Body of pancreas (tissue), 4 donors: Measurements from ENCODE around the gene MED15. TPM values are rescaled to one million over a fixed set of nuclear protein-coding genes. Genes with fewer than 3 reads are reported as not detected.

Source experiments
- ATAC-seq: fragments of 150-250 bp; one replicate; pipeline ENCODE4 v1.9.1; 2016
- DNase-seq, 4 donors: peaks; one replicate each; pipeline ENCODE4 v3.0.0-alpha.2; 2019
- H3K27ac ChIP-seq, 4 donors: fragments of 200-600 bp; sonication (generic); 1 replicate in 3 of 4; 2 replicates in 1 of 4; pipeline versions ENCODE4 v1.5.1 to v1.6.1; 2016 to 2019; ENCODE audit warnings: mild to moderate bottlenecking in 1 of 4, mixed read lengths in 1 of 4, moderate library complexity in 1 of 4
- H3K27me3 ChIP-seq, 2 donors: fragments of 200-600 bp; sonication (generic); one replicate each; pipeline ENCODE4 v1.6.0; 2016; ENCODE audit warnings: mild to moderate bottlenecking in 1 of 2
- H3K36me3 ChIP-seq, 2 donors: fragments of 200-600 bp; sonication (generic); replicated peaks in 1 of 2; 2 replicates each; pipeline ENCODE4 v1.5.1; 2016; ENCODE audit warnings: low read depth in 2 of 2; ENCODE audit not compliant: insufficient read depth in 1 of 2
- H3K4me1 ChIP-seq: fragments of 200-600 bp; sonication (generic); one replicate; pipeline ENCODE4 v1.6.0; 2016
- H3K4me3 ChIP-seq, 2 donors: fragments of 200-600 bp; sonication (generic); 1 replicate in 1 of 2; 2 replicates in 1 of 2; pipeline ENCODE4 v1.5.1; 2016 to 2019
- H3K9me3 ChIP-seq, 3 donors: fragments of 200-600 bp; sonication (generic); 1 replicate in 2 of 3; 2 replicates in 1 of 3; pipeline ENCODE4 v1.5.1; 2016
- POLR2A ChIP-seq, 3 donors: fragments of 450-650 bp; IDR thresholded peaks; one replicate each; pipeline ENCODE4 v1.6.1; 2016; ENCODE audit warnings: antibody characterized with exemption in 3 of 3, mild to moderate bottlenecking in 2 of 3
- WGBS, 2 donors: methylation state at CpG; one replicate each; pipeline ENCODE4 v1.1.5; 2017; 5-methylcytosine and 5-hydroxymethylcytosine counted together
- intact Hi-C: fragments of 100-400 bp; cut with DNase I; formaldehyde crosslinking; loops from one replicate; pipeline ENCODE4 v1.15.1; 2023
- total RNA-seq, 2 donors: library from RNA; depleted of rRNA; stranded (reverse); fragments of >200 nt; gene quantifications; one replicate each; pipeline ENCODE4 v1.1.0, GENCODE V29; 2016
- TF ChIP-seq, protein P1 (sequence below), 7 experiments: fragments of 450-650 bp in 4 of 7; fragments of 200-600 bp in 3 of 7; sonication (generic) in 3 of 7; IDR thresholded peaks; one replicate each; pipeline ENCODE4 v1.5.1; 2016 to 2019; ENCODE audit warnings: antibody characterized with exemption in 7 of 7

MED15 gene
- total RNA-seq, 2 donors from 2014 or later: 31.6 to 36.9 TPM

DNA sequence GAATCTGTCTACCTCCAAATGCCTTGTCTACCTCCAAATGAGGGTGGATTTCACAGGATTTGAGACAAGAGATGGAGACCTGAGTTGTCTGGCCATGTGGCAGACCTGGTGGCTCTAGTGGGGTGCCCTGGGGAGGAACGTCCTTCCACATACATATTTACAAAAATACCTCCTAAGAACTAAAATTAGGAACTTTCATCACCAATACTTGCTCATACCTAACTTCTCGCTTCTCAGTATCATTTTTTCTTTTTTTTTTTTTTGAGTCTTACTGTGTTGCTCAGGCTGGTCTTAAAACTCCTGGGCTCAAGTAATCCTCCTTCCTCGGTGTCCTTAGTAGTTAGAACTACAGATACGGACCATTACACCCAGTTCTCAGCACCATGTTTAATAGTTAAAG lies 117.9 kb downstream of the MED15 start:
- Histone ChIP-seq H3K4me1 (no peaks in the 10 kb centered on the region), H3K9me3 (no peaks in the 10 kb centered on the region), H3K4me3 (no peak overlapping the region), H3K27ac (no peak overlapping the region), H3K27me3 (no peaks in the 10 kb centered on the region), H3K36me3 (no peaks in the 10 kb centered on the region)
- ATAC-seq: no peak
- DNase-seq: no peak
- intact Hi-C loops: no loop called here
- 90 to 94% methylated on average over 4 of the region's 4 CpGs for WGBS, 2 donors
- no peak for TF ChIP-seq POLR2A (IDR thresholded peaks at IDR 0.05)
- TF ChIP-seq, protein P1, sequence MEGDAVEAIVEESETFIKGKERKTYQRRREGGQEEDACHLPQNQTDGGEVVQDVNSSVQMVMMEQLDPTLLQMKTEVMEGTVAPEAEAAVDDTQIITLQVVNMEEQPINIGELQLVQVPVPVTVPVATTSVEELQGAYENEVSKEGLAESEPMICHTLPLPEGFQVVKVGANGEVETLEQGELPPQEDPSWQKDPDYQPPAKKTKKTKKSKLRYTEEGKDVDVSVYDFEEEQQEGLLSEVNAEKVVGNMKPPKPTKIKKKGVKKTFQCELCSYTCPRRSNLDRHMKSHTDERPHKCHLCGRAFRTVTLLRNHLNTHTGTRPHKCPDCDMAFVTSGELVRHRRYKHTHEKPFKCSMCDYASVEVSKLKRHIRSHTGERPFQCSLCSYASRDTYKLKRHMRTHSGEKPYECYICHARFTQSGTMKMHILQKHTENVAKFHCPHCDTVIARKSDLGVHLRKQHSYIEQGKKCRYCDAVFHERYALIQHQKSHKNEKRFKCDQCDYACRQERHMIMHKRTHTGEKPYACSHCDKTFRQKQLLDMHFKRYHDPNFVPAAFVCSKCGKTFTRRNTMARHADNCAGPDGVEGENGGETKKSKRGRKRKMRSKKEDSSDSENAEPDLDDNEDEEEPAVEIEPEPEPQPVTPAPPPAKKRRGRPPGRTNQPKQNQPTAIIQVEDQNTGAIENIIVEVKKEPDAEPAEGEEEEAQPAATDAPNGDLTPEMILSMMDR (IDR thresholded peaks at IDR 0.05): no peak

DNA sequence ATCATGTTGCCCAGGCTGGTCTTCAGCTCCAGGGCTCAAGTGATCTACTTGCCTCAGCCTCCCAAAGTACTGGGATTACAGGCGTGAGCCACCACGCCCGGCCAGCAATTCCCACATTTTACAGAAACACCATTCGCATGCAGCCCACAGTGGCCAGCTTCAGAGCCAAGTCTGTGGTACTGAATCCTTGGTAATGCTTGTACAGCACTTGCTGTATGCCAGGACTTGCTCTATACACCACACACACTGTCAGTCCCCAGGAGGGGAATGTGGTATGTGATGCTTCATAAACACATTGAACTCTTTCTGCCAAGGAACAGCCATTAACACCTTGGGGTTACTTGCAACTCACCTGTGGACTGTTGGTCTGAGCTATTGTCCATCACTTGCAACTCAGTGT lies 119.4 kb downstream of the MED15 start:
- no peak for ATAC-seq
- WGBS, 2 donors: 90 to 98% methylated on average over 4 of the region's 4 CpGs
- no peak overlapping the region for H3K4me3 ChIP-seq
- intact Hi-C loops: no loop called here
- DNase-seq: no peak
- H3K4me1 ChIP-seq: no peaks in the 10 kb centered on the region
- no peaks in the 10 kb centered on the region for H3K36me3 ChIP-seq
- H3K27me3 ChIP-seq: no peaks in the 10 kb centered on the region
- H3K9me3 ChIP-seq: no peaks in the 10 kb centered on the region
- TF ChIP-seq POLR2A (IDR thresholded peaks at IDR 0.05): no peak
- TF ChIP-seq, protein P1 (IDR thresholded peaks at IDR 0.05): no peak
- H3K27ac ChIP-seq: no peak overlapping the region

DNA sequence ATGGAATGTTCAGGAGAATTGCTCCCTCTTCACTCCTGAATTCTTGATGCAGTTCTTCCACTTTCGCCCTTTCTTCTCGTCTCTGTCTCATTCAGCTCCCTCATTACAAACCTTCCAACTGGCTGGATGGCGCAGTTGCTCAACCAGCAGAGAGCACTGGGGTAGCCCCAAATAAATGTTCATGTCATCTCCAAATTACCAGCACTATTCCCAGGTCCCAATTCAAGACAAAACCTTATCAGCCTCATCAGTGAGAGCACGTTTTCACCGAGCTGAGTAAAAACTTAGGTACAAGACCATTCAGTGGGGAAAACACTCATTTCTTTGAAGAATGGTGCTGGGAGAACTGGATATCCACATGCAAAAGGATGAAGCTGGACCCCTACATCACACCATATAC lies 120.0 kb downstream of the MED15 start:
- H3K27ac ChIP-seq: no peak overlapping the region
- H3K9me3 ChIP-seq: no peaks in the 10 kb centered on the region
- H3K4me3 ChIP-seq: no peak overlapping the region
- WGBS, 2 donors: 86 to 87% methylated on average over 5 of the region's 5 CpGs
- ATAC-seq (no peak), DNase-seq (no peak)
- no peak for TF ChIP-seq POLR2A (IDR thresholded peaks at IDR 0.05)
- TF ChIP-seq, protein P1 (IDR thresholded peaks at IDR 0.05): no peak
- no peaks in the 10 kb centered on the region for H3K36me3 ChIP-seq
- H3K27me3 ChIP-seq: no peaks in the 10 kb centered on the region
- no peaks in the 10 kb centered on the region for H3K4me1 ChIP-seq
- intact Hi-C loops: no loop called here

DNA sequence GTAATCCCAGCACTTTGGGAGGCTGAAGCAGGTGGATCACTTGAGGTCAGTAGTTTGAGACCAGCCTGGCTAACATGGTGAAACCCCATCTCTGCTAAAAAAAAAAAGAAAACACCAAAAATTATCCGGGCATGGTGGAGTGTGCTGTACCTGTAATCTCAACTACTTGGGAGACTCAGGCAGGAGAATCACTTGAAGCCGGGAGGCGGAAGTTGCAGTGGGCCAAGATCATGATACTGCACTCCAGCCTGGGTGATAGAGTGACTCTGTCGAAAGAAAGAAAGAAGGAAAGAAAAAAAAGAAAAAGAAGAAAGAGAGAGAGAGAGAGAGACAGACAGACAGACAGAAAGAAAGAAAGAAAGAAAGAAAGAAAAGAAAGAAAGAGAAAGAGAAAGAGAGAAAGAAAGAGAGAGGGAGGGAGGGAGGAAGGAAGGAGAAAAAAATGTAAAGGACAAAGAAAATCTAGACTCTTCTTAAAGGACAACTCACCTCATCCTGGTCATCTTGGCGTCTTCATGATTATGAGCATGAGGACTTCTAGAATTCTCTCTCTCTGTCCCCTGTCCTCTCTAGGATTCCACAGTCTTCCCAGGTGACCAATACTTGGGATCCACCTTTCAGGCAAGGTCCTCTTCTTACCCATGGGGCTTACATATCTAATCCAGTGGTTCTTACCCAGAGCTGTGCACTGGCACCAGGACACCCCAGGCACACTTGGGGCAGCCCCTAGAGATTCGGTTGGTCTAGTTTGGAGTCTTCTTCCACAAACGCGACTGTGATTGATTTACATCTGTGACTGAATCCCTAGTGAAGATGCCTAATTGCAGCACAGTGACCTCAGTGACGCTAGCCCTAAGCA lies 120.9 kb downstream of the MED15 start:
- H3K27ac ChIP-seq: no peak overlapping the region
- H3K27me3 ChIP-seq: no peaks in the 10 kb centered on the region
- no peaks in the 10 kb centered on the region for H3K36me3 ChIP-seq
- 79 to 85% methylated on average over 5 to 9 of the region's 9 CpGs for WGBS, 2 donors
- intact Hi-C loops: no loop called here
- TF ChIP-seq, protein P1 (IDR thresholded peaks at IDR 0.05): no peak
- no peak for TF ChIP-seq POLR2A (IDR thresholded peaks at IDR 0.05)
- H3K4me3 ChIP-seq: no peak overlapping the region
- H3K9me3 ChIP-seq: no peaks in the 10 kb centered on the region
- ATAC-seq: no peak
- no peaks in the 10 kb centered on the region for H3K4me1 ChIP-seq
- no peak for DNase-seq

GRCh38 chr22:20629401-20629800 lies 122.0 kb downstream of the MED15 start:
- no peak for ATAC-seq
- Histone ChIP-seq H3K4me1 (no peaks in the 10 kb centered on the region), H3K4me3 (no peak overlapping the region), H3K9me3 (no peaks in the 10 kb centered on the region), H3K36me3 (no peaks in the 10 kb centered on the region), H3K27ac (no peak overlapping the region), H3K27me3 (no peaks in the 10 kb centered on the region)
- intact Hi-C loops: no loop called here
- no peak for DNase-seq
- TF ChIP-seq, protein P1 (IDR thresholded peaks at IDR 0.05): no peak
- no peak for TF ChIP-seq POLR2A (IDR thresholded peaks at IDR 0.05)
- WGBS, 2 donors: 81 to 90% methylated on average over 3 of the region's 3 CpGs
